MM.1S (cell line): ENCODE data around the gene HIF1A.
A peak's percentile ranks its signal among the peaks of the same experiment; 100 is the strongest.

ENCODE experiments used
- DNase-seq: peaks from one replicate; pipeline ENCODE4 v3.0.0-alpha.2; 2015
- H2AFZ ChIP-seq: fragments of 300-600 bp; sonication (generic); 2 replicates; pipeline ENCODE4 v1.6.0; 2016; ENCODE audit warnings: antibody characterized with exemption, low read length
- H3F3A ChIP-seq: fragments of 300-600 bp; sonication (generic); 2 replicates; pipeline ENCODE4 v1.6.1; 2016; ENCODE audit warnings: mild to moderate bottlenecking, antibody characterized with exemption, low read length, moderate library complexity, mixed read lengths; ENCODE audit not compliant: insufficient read depth
- H3K27ac ChIP-seq: fragments of 300-600 bp; sonication (generic); 2 replicates; pipeline ENCODE4 v1.5.1; 2016; ENCODE audit warnings: mild to moderate bottlenecking, low read length
- H3K27me3 ChIP-seq: fragments of 300-600 bp; sonication (generic); replicated peaks from 2 replicates; pipeline ENCODE4 v1.6.0; 2016; ENCODE audit warnings: low read length; ENCODE audit not compliant: insufficient read depth
- H3K36me3 ChIP-seq: fragments of 300-600 bp; sonication (generic); replicated peaks from 2 replicates; pipeline ENCODE4 v1.6.1; 2016; ENCODE audit warnings: mild to moderate bottlenecking, low read length, mixed read lengths; ENCODE audit not compliant: insufficient read depth
- H3K4me1 ChIP-seq: fragments of 300-600 bp; sonication (generic); 2 replicates; pipeline ENCODE4 v1.6.1; 2016; ENCODE audit warnings: low read length, mixed read lengths
- H3K4me2 ChIP-seq: fragments of 300-600 bp; sonication (generic); 2 replicates; pipeline ENCODE4 v1.6.0; 2016; ENCODE audit warnings: low read depth, low read length
- H3K4me3 ChIP-seq: fragments of 300-600 bp; sonication (generic); 2 replicates; pipeline ENCODE4 v1.5.1; 2016; ENCODE audit warnings: low read length, mixed read lengths
- H3K79me2 ChIP-seq: fragments of 300-600 bp; sonication (generic); 2 replicates; pipeline ENCODE4 v1.6.1; 2016; ENCODE audit warnings: mixed run types, low read length, mixed read lengths
- H3K9ac ChIP-seq: fragments of 300-600 bp; sonication (generic); 2 replicates; pipeline ENCODE4 v1.6.1; 2016; ENCODE audit warnings: low read length, mixed read lengths
- H3K9me2 ChIP-seq: fragments of 300-600 bp; sonication (generic); replicated peaks from 2 replicates; pipeline ENCODE4 v1.6.1; 2016; ENCODE audit warnings: mild to moderate bottlenecking, low read length, mixed read lengths; ENCODE audit not compliant: insufficient read depth
- H3K9me3 ChIP-seq: fragments of 300-600 bp; sonication (generic); replicated peaks from 2 replicates; pipeline ENCODE4 v1.6.1; 2016; ENCODE audit warnings: mild to moderate bottlenecking, low read length, mixed read lengths; ENCODE audit not compliant: insufficient read depth
- H4K20me1 ChIP-seq: fragments of 300-600 bp; sonication (generic); 2 replicates; pipeline ENCODE4 v1.6.1; 2016; ENCODE audit warnings: mild to moderate bottlenecking, low read length, moderate library complexity, mixed read lengths; ENCODE audit not compliant: insufficient read depth
- EZH2 ChIP-seq: fragments of 300-600 bp; sonication (generic); optimal IDR thresholded peaks from 2 replicates; pipeline ENCODE3; 2017; ENCODE audit warnings: low read depth, mild to moderate bottlenecking, antibody characterized with exemption, low read length, mixed read lengths
- EZH2phosphoT487 ChIP-seq: fragments of 300-600 bp; sonication (generic); IDR thresholded peaks from 2 replicates; pipeline ENCODE4 v1.6.1; 2018; ENCODE audit warnings: antibody characterized with exemption, low read length
- TF ChIP-seq, protein P1 (sequence below): fragments of 300-600 bp; sonication (generic); IDR thresholded peaks from 2 replicates; pipeline ENCODE4 v1.5.1; 2016; ENCODE audit warnings: antibody characterized with exemption, low read length, mixed read lengths

HIF1A gene

DNA sequence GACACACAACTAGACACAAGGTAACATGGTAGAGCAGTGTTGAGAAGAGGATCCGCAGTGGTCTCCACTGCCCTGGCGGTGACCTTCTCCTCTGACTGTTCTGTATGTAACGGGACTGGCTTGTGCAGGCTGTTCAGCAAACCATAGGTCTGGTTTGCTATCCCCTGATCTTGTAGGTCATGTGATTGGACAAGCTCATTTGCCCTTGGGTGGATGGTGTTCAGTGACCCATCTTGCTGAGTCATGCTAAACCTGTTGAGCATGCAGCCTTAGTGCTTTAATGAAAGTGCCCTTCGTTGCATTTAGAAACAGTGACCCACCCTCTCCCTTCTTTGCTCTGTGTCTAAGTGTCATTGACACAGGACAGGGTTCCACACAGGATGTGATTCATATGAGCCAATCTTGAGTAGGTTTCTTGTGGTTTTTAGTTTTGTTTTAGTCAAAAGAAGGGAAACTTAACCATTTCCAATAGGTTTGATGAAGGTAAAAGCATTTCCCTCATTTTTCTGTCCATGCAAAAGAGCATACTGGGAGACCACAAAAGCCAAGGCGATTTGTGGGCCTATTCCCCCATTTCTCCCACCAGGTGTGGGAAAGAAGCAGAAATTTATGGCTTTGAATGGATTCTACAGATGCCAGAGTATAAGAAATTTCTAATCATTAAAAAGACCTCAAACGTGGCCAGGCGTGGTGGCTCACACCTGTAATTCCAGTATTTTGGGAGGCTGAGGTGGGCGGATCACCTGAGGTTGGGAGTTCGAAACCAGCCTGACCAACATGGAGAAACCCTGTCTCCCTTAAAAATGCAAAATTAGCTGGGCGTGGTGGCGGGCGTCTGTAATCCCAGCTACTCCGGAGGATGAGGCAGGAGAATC is 32.6 kb upstream of the HIF1A start:
- peak; percentile 87 for DNase-seq
- Histone ChIP-seq H3K4me1 (peaks cover 15% of the 10 kb centered on the region), H3K9me2 (no peaks in the 10 kb centered on the region), H3K4me3 (no peak overlapping the region), H3K9me3 (no peaks in the 10 kb centered on the region), H3F3A (peaks cover 9% of the 10 kb centered on the region), H3K36me3 (no peaks in the 10 kb centered on the region), H3K9ac (no peak overlapping the region), H3K27ac (peak overlapping the region; percentile 49; the same call in 1 of the 2 replicates), H4K20me1 (no peaks in the 10 kb centered on the region), H3K79me2 (no peaks in the 10 kb centered on the region), H2AFZ (no peak overlapping the region), H3K4me2 (peak overlapping the region; percentile 50), H3K27me3 (no peaks in the 10 kb centered on the region)
- TF ChIP-seq EZH2: no peak
- TF ChIP-seq, protein P1, sequence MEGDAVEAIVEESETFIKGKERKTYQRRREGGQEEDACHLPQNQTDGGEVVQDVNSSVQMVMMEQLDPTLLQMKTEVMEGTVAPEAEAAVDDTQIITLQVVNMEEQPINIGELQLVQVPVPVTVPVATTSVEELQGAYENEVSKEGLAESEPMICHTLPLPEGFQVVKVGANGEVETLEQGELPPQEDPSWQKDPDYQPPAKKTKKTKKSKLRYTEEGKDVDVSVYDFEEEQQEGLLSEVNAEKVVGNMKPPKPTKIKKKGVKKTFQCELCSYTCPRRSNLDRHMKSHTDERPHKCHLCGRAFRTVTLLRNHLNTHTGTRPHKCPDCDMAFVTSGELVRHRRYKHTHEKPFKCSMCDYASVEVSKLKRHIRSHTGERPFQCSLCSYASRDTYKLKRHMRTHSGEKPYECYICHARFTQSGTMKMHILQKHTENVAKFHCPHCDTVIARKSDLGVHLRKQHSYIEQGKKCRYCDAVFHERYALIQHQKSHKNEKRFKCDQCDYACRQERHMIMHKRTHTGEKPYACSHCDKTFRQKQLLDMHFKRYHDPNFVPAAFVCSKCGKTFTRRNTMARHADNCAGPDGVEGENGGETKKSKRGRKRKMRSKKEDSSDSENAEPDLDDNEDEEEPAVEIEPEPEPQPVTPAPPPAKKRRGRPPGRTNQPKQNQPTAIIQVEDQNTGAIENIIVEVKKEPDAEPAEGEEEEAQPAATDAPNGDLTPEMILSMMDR: no peak
- TF ChIP-seq EZH2phosphoT487: no peak

DNA sequence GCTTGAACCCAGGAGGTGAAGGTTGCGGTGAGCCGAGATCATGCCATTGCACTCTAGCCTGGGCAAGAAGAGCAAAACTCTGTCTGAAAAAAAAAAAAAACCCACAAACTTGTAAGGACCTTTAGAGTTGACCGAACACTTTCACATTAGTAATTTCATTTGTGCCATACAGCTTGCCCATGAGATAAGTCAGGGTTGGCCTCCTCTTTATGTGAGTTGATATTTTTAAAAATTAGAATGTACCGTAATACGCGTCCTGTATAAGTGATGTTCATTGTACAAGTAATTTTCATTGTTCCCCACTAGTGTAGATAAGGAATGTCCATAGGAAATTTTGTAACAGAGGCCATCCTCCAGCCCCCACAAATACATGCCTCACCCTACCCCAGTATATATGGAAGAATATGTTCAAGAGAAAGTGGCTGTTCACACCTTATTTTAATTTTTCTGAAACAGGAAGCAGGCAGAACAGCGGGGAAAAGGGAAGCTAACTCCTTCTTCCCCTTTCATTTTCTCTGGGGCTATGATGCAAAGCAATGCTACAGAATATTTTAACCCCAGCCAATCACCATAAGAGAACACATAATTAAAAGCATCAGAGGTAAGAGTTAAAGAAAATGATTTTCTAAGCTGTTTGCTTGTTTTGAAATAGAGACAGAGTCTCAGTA is 31.9 kb upstream of the HIF1A start:
- Histone ChIP-seq H3K9me3 (no peaks in the 10 kb centered on the region), H2AFZ (no peak overlapping the region)
- DNase-seq: peak; percentile 29

DNA sequence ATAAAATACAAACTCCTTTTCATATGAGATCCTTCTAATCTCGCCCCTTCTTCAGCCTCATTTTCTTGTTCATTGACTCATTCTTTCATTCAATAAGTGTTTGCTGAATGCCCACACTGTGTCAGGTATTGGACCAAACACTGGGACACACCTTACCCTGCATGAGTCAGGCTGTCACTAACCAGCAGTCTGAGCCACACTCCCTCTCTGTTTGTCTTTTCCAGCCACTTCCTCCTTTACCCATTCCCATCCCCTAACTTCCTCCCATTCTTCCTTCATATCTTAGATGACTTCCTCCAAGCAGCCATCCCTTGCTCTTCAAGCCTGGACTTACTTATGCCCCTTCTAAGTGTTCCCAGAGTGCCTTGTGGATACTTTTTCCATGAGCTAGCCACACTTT is 27.0 kb upstream of the HIF1A start:
- Histone ChIP-seq H3F3A (no peaks in the 10 kb centered on the region), H4K20me1 (no peaks in the 10 kb centered on the region), H3K9ac (no peak overlapping the region), H3K36me3 (no peaks in the 10 kb centered on the region), H3K4me3 (no peak overlapping the region), H2AFZ (no peak overlapping the region), H3K9me3 (no peaks in the 10 kb centered on the region), H3K4me1 (no peaks in the 10 kb centered on the region), H3K79me2 (no peaks in the 10 kb centered on the region), H3K4me2 (no peak overlapping the region), H3K9me2 (no peaks in the 10 kb centered on the region), H3K27me3 (no peaks in the 10 kb centered on the region), H3K27ac (no peak overlapping the region)
- TF ChIP-seq, protein P1: no peak
- TF ChIP-seq EZH2 (no peak), EZH2phosphoT487 (no peak)
- DNase-seq: no peak

More for the DNA sequence above, 31.9 kb upstream of the HIF1A start:
- no peaks in the 10 kb centered on the region for H3K79me2 ChIP-seq
- no peaks in the 10 kb centered on the region for H3K36me3 ChIP-seq
- peaks cover 9% of the 10 kb centered on the region for H3F3A ChIP-seq
- H3K27ac ChIP-seq: no peak overlapping the region; the same call in 1 of the 2 replicates
- no peaks in the 10 kb centered on the region for H3K27me3 ChIP-seq
- no peak overlapping the region for H3K9ac ChIP-seq
- peaks cover 15% of the 10 kb centered on the region for H3K4me1 ChIP-seq
- no peak overlapping the region for H3K4me3 ChIP-seq
- TF ChIP-seq EZH2phosphoT487 (no peak), EZH2 (no peak)
- TF ChIP-seq, protein P1: no peak
- H4K20me1 ChIP-seq: no peaks in the 10 kb centered on the region
- H3K4me2 ChIP-seq: no peak overlapping the region
- no peaks in the 10 kb centered on the region for H3K9me2 ChIP-seq
